ENCODE data around the gene PTPRD. TPM values are rescaled to one million over a fixed set of nuclear protein-coding genes. Genes with fewer than 3 reads are reported as not detected.

Gene PTPRD
- polyA plus RNA-seq, 3 donors: 106 to 122 (median 110) TPM

- no peak for DNase-seq
Measured at GRCh38 chr9:10055886-10056395, 556.9 kb downstream of the PTPRD start.

- DNase-seq: no peak
Measured at GRCh38 chr9:10054456-10054855, 558.3 kb downstream of the PTPRD start.

DNA sequence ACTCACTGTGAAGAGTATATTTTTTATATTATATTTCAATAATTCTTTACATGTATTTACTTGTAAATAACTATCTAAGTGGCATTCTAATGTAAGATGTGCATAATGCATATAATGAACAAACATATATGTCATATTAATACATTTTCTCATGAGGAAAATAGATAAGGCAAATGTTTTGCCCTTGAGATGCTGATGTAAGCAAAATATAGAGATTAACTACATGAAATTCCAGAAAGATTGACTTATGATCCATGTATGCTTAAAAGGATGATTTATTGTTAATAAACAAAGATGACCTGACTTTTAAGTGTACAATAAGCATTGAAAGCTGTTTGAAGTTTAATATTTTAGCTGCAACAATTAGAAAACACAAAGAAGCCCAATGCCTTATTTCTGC, 559.9 kb downstream of the PTPRD start:
- DNase-seq: no peak

DNA sequence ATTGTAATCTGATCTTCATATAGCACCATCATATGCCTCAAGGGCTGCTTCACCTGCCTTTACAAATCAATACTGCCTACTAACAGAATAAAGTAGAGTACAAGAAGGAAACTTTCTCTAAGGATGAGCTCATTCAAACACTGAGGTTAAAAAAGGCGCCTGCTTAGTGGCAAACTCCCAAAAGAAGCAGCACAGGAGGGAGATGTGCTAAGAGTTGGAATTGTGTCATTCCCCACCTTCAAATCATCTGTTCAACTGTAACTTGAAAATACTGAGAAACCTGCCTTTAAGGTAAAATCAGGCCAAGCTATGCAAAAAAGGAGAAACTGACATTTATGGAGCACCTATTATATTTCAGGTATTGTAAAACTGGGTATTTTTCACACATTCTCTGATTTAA, 560.6 kb downstream of the PTPRD start:
- no peak for DNase-seq

DNA sequence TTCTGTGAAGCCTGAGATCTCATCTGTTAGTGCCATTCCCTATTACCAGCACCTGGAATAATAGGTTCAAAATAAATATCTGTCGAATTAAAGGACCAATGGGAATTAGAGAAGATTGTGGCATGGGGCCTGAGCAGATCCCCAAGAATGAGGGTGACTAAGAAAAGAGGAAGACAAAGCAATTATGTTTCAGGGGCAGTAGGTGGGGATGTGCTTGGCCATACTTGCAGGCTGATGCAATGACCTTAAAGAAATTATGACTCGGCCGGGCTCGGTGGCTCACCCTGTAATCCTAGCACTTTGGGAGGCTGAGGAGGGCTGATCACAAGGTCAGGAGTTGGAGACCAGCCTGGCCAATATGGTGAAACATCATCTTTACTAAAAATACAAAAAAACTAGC, 562.8 kb downstream of the PTPRD start:
- no peak for DNase-seq

DNA sequence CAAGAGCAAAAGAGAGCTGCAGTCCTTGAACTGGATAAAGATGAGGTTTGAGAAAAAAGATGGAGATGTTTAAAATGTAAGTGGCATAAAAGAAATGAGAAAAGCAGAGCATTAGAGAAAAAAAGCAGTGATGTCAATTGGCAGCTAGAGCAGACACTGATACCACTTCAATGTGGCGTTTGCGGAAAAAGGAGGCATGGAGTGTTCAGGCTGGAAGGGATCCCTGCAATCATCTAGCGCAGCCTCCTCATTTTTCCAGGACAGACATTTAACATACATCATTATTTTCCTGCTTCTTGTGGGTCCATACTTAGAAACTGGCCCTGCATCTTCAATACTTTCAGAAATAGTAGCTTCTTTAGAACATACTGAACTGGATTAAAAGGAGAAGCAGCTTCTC, 563.8 kb downstream of the PTPRD start:
- DNase-seq: no peak

- DNase-seq: no peak
Measured at GRCh38 chr9:10045598-10045997, 567.2 kb downstream of the PTPRD start.

DNA sequence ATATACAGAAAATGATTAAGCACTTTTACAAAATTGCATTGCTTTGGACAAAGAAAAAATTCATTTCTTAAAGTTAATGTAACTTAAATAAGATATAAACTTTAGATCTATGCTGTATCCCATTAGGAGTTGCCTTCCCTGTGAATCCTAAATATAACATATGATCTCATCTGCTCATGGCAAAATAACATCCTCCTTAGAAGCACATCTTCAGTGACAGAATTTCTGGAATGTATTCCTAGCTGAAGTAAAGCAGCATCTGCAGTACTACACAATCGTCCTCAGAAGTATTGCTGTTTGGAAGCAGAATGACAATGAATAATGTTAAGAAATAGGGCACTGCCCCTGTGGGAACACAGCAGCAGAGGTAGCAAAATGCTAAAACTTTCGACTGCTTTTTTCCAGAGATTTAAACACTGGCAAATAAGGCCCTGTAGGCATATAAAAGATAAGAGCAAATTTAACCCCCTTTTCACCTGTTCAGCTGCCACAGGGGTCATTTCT, 571.0 kb downstream of the PTPRD start:
- DNase-seq: no peak

DNA sequence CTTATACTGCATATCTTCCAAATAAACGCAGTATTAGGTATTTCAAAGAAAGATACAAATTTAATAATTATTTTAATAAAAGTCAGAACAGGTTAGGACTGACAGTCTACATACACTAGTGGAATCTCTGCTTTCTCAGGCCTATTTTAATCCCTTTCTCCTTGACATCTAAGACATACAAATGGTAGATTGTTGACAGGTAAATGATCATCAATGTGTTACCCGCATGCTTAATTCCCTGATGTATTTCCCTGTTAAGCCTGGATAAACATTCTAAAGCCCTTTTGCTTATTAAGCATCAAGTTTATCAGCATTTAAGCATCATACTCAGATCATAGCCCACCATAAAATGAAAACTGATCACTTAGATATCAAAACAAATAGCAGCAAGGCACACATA, 576.7 kb downstream of the PTPRD start:
- no peak for DNase-seq

- DNase-seq: no peak
Measured at GRCh38 chr9:10032166-10032565, 580.6 kb downstream of the PTPRD start.

GRCh38 chr9:10026443-10026984, 586.3 kb downstream of the PTPRD start:
- DNase-seq: no peak

DNA sequence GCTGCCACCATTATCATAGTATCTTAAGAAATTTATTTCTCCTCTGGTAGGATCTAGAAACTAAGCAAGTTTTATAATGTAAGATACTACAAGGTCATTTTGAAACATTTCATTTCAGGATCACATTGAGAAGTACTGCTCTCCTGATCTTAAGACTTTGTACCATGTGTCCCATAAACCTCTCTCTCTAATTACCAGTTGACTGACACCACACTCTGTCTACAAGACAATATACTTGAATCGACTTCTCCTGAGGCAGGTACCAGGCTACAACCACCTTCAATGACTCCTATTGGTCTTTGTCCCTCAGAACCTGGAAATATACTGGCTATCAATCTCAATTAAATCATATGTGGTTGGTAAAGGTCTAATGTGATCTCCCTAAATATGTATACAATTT, 597.0 kb downstream of the PTPRD start:
- no peak for DNase-seq

- DNase-seq: no peak
Measured at GRCh38 chr9:10014889-10015288, 597.9 kb downstream of the PTPRD start.

DNA sequence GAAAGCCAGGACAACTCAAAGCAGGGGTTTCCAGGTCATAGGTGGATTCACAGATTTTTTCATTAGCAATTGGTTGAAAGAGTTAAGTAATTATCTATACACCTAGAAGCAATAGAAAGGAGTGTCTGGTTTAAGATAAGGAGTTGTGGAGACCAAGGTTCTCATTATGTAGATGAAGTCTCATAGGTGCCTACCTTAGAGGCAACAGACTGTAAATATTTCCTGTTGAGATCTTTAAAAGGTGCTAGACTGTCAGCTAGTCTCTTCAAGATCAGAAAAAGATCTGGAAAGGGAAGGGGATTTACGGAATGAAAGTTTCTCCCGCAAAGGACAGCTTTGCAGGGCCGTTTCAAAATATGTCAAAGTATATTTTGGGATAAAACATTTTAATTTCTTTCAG, 603.4 kb downstream of the PTPRD start:
- DNase-seq: no peak

DNA sequence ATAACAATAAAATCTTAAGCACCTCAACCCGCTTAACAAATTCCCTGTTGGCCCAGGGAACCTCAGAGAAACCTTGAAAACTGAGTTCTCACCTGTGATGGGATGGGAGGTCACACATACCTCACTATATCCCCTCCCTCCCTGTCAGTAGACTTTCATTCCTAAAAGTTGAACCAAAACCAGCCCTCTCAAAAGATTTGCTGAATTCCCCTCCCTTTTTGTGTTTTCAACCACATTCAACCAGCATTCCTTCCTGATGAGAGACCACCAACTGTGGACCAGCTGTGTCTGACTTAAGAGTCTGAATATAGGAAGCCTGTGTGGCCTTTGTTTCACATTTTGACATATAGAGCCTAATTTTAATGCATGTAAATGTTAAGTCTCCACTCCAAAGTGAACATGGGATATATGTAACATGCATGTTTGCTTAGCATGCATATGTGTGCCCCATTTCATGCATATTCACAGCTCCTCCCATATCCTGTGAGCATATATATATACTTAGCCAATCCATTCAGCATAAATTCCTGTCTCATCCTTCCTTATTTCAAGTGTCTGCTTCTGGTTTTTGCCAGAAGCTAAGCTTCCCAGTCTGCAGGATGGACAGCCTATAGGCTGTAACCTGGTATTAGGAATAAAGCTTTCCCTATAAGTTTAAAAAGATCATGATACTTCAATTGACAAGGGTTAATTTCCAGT, 604.6 kb downstream of the PTPRD start:
- DNase-seq: no peak

- no peak for DNase-seq
Measured at GRCh38 chr9:10007356-10007755, 605.4 kb downstream of the PTPRD start.

DNA sequence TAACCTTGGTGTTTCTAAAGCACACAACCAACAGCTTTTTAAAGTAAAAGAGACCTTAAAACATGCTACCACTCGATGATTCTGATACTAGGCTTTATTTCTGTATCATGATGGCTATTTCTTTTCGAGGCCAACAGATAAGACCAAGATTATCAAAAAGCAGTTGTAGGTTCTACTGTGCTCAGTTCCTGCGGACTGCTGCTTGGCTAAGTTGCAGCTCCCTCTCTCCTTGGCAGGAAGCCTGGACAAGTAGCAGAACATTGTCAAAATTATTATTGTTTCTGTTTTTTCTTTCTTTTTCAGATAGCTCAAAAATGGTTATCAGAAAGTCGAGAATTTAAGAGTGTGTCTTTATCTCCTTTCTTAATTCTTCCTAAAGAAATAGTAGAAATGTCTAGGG, 607.6 kb downstream of the PTPRD start:
- no peak for DNase-seq

GRCh38 chr9:10003047-10003446, 609.8 kb downstream of the PTPRD start:
- no peak for DNase-seq

GRCh38 chr9:10000669-10001068, 612.1 kb downstream of the PTPRD start:
- no peak for DNase-seq

DNA sequence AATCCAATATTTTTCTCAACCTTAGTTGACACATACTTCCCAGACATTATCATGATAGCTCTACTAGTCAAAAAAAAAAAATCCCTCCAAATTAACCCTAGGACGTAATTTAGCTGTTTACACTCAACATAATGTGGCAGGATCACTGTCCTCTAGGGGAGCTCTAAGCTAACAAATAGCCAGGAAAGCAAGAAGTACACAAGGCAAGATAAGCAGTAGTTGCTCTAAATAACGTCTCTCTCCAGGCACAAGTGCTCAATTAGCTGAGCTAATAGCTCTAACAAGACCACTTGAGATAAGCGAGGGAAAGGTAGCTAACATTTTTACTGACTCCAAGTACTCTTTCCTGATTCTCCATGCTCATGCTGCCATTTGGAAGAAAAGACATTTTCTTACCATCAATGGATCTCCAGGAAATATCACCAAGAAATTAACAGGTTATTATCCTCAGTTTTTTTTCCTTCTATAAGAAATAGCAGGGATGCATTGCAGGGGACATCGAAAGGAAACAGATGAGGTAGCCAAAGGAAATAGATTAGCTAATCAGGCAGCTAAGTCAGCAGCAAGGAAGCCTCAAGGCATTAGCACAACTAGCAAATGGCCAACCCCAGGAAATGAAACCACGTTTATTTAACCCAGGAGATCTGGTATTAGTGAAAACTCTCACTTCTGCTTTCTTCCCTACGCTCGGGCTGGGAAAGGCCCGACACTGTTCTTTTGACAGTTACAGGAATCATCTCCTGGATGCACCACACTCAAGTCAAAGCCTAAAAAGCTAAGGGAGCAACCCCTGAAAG, 614.1 kb downstream of the PTPRD start:
- DNase-seq: no peak

DNA sequence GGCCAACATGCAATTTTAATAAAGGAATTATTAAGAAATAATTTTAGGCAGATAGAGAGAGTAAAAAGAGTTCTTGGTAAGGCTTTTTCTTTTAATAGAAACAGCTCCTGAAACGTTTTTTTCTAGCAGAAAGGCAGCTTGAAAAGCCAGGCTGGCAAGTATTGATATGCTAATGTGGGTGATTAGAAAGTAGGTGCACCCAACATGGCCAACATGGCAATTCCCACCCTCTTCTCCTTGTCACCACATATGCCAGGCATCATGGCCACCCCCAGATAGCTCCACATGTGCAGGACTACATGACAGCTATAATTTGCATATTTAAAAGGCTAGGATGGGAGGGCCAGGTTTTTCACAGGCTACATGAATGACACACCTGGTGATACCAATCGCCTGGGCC, 615.2 kb downstream of the PTPRD start:
- no peak for DNase-seq

GRCh38 chr9:9996259-9996658, 616.5 kb downstream of the PTPRD start:
- no peak for DNase-seq

DNA sequence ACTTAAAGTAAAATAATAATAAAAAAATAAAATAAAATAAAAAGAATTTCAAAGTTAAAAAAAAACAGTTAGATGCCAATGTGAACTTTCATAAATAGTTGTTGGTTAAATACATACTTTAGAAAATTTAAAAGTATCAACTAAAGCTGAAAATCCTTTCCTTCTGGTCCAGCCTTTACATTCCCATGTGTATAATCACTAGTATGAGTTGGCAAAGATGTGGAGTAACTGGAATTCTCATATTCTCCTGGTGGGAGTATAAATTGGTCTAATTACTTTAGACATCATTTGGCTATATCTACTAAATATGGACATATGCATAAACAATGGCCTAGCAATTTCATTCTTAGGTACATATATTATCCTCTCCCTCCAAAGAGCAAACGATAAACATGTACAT, 619.9 kb downstream of the PTPRD start:
- no peak for DNase-seq

Data from renal pelvis (tissue), 4 donors.